GM19463 (cell line): ENCODE data around the gene CDC6.
"Not testable (repeated sequence)": the region's sequence is repeated elsewhere in the genome, so short reads cannot be mapped to it uniquely, and the experiment has no call there.

ENCODE experiments used
- ATAC-seq: cut with Tn5 transposase; IDR thresholded peaks from one replicate; pipeline ENCODE4 v1.9.1; 2021; ENCODE audit warnings: mild to moderate bottlenecking, moderate library complexity; ENCODE audit not compliant: unreplicated experiment

CDC6 gene

GRCh38 chr17:40287159-40287493, 553 bp upstream of the CDC6 start:
- no peak for ATAC-seq

- ATAC-seq, result no peak
Measured at GRCh38 chr17:40290629-40291280, 3.1 kb downstream of the CDC6 start.

- no peak for ATAC-seq
Measured at GRCh38 chr17:40291281-40291664, 3.6 kb downstream of the CDC6 start.

- ATAC-seq, result no peak
Measured at GRCh38 chr17:40293363-40293762, 5.7 kb downstream of the CDC6 start.

- ATAC-seq, result no peak
Measured at GRCh38 chr17:40295488-40296436, 8.1 kb downstream of the CDC6 start.

GRCh38 chr17:40297511-40297910, 9.8 kb downstream of the CDC6 start:
- no peak for ATAC-seq

GRCh38 chr17:40298726-40299125, 11.0 kb downstream of the CDC6 start:
- ATAC-seq, result no peak

- ATAC-seq, result not testable (repeated sequence)
Measured at GRCh38 chr17:40299159-40299757, 11.6 kb downstream of the CDC6 start.

GRCh38 chr17:40301315-40301714, 13.6 kb downstream of the CDC6 start:
- ATAC-seq, result no peak

- no peak for ATAC-seq
Measured at GRCh38 chr17:40303009-40303657, 15.5 kb downstream of the CDC6 start.

- no peak for ATAC-seq
Measured at GRCh38 chr17:40303708-40304551, 16.3 kb downstream of the CDC6 start.

- not testable (repeated sequence) for ATAC-seq
Measured at GRCh38 chr17:40304552-40304863, 16.8 kb downstream of the CDC6 start.

- ATAC-seq, result not testable (repeated sequence)
Measured at GRCh38 chr17:40304866-40305265, 17.2 kb downstream of the CDC6 start.

GRCh38 chr17:40306395-40306794, 18.7 kb downstream of the CDC6 start:
- no peak for ATAC-seq

GRCh38 chr17:40307001-40307730, 19.5 kb downstream of the CDC6 start:
- no peak for ATAC-seq

GRCh38 chr17:40307740-40308239, 20.1 kb downstream of the CDC6 start:
- ATAC-seq, result no peak

GRCh38 chr17:40309031-40309948, 21.6 kb downstream of the CDC6 start, which contains the start of gene RARA:
TSS of gene RARA (plus strand) at chr17:40309180. CDS start at chr17:40331219, 22,039 bp downstream.
- no peak for ATAC-seq

GRCh38 chr17:40309949-40310510, 22.4 kb downstream of the CDC6 start:
- ATAC-seq, result no peak
